Breast epithelium (tissue), 4 donors: ENCODE results near the gene USP10. TPM values are rescaled to one million over a fixed set of nuclear protein-coding genes. Genes with fewer than 3 reads are reported as not detected.

ENCODE experiments used
- DNase-seq, 2 donors: peaks; one replicate each; pipeline ENCODE4 v3.0.0-alpha.2; 2019; ENCODE audit warnings: low spot score in 2 of 2
- H3K27ac ChIP-seq, 2 donors: fragments of 200-600 bp; sonication (generic) in 1 of 2; one replicate each; pipeline ENCODE4 v1.5.1; 2016 to 2019; ENCODE audit warnings: mild to moderate bottlenecking in 1 of 2
- H3K27me3 ChIP-seq, 2 donors: fragments of 200-600 bp; sonication (generic) in 1 of 2; one replicate each; pipeline versions ENCODE4 v1.5.1 to v1.6.0; 2017 to 2019; ENCODE audit warnings: control low read depth in 1 of 2, mild to moderate bottlenecking in 1 of 2
- H3K36me3 ChIP-seq: fragments of 200-600 bp; one replicate; pipeline ENCODE4 v1.5.1; 2019
- H3K4me1 ChIP-seq, 2 donors: fragments of 200-600 bp; sonication (generic); one replicate each; pipeline ENCODE4 v1.5.1; 2016 to 2019; ENCODE audit warnings: control low read depth in 1 of 2
- H3K4me3 ChIP-seq, 3 donors: fragments of 200-600 bp; sonication (generic); 1 replicate in 2 of 3; 2 replicates in 1 of 3; pipeline ENCODE4 v1.5.1; 2016 to 2019; ENCODE audit warnings: mild to moderate bottlenecking in 3 of 3, moderate library complexity in 2 of 3
- H3K9me3 ChIP-seq, 2 donors: fragments of 200-600 bp; sonication (generic) in 1 of 2; one replicate each; pipeline ENCODE4 v1.5.1; 2016 to 2019; ENCODE audit warnings: control low read depth in 1 of 2
- POLR2A ChIP-seq: fragments of 450-650 bp; IDR thresholded peaks from one replicate; pipeline ENCODE4 v1.6.1; 2016; ENCODE audit warnings: antibody characterized with exemption, mild to moderate bottlenecking, moderate library complexity
- POLR2AphosphoS5 ChIP-seq, 3 donors: sonication (generic); formaldehyde crosslinking; IDR thresholded peaks; one replicate each; pipeline ENCODE4 v1.6.1; 2017; ENCODE audit warnings: antibody characterized with exemption in 3 of 3
- intact Hi-C: fragments of 100-400 bp; cut with DNase I; formaldehyde crosslinking; loops from one replicate; pipeline ENCODE4 v1.15.1; 2023; ENCODE audit warnings: low total_unique reads
- total RNA-seq, 3 donors: library from RNA; depleted of rRNA; stranded (reverse); fragments of >200 nt; gene quantifications; one replicate each; pipeline ENCODE4 v1.1.0, GENCODE V29; 2016
- TF ChIP-seq, protein P1 (sequence below), 3 donors: fragments of 450-650 bp; IDR thresholded peaks; one replicate each; pipeline ENCODE4 v1.5.1; 2016 to 2017; ENCODE audit warnings: antibody characterized with exemption in 3 of 3, mild to moderate bottlenecking in 3 of 3, moderate library complexity in 3 of 3

Gene USP10
- total RNA-seq, 3 donors from 2014 or later = 30.4 to 70.8 (median 51.5) TPM

DNA sequence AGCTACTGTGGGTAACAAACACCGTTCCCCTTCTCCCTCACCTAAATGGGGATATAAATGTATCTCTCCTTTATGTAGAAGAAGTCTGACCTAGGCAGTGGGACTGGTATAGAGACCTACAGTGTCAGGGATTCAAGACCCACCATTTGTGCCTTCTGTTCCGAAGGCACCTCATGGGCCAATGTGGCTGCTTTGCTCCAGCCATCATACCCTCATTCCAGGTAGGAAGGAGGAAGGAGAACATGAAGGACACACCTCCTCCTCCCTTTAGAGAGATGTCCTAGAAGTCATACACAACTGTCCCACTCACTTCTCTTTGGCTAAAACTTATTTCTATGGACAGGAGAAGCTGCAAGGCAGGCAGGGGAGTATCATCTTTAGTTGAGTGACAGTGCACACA, 111.7 kb downstream of the USP10 start:
- peak overlapping the region; percentile 20 to 25 for H3K27ac ChIP-seq
- H3K27me3 ChIP-seq = no peaks in the 10 kb centered on the region
- H3K4me1 ChIP-seq = peaks cover 0 to 11% of the 10 kb centered on the region in 2 donors
- H3K4me3 ChIP-seq = no peak overlapping the region
- no peaks in the 10 kb centered on the region for H3K9me3 ChIP-seq
- no peaks in the 10 kb centered on the region for H3K36me3 ChIP-seq
- no peak for TF ChIP-seq POLR2AphosphoS5 (IDR thresholded peaks at IDR 0.05)
- TF ChIP-seq POLR2A = no peak
- TF ChIP-seq, protein P1, sequence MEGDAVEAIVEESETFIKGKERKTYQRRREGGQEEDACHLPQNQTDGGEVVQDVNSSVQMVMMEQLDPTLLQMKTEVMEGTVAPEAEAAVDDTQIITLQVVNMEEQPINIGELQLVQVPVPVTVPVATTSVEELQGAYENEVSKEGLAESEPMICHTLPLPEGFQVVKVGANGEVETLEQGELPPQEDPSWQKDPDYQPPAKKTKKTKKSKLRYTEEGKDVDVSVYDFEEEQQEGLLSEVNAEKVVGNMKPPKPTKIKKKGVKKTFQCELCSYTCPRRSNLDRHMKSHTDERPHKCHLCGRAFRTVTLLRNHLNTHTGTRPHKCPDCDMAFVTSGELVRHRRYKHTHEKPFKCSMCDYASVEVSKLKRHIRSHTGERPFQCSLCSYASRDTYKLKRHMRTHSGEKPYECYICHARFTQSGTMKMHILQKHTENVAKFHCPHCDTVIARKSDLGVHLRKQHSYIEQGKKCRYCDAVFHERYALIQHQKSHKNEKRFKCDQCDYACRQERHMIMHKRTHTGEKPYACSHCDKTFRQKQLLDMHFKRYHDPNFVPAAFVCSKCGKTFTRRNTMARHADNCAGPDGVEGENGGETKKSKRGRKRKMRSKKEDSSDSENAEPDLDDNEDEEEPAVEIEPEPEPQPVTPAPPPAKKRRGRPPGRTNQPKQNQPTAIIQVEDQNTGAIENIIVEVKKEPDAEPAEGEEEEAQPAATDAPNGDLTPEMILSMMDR (IDR thresholded peaks at IDR 0.05) = no peak
- no peak for DNase-seq
- intact Hi-C loops = no loop called here

DNA sequence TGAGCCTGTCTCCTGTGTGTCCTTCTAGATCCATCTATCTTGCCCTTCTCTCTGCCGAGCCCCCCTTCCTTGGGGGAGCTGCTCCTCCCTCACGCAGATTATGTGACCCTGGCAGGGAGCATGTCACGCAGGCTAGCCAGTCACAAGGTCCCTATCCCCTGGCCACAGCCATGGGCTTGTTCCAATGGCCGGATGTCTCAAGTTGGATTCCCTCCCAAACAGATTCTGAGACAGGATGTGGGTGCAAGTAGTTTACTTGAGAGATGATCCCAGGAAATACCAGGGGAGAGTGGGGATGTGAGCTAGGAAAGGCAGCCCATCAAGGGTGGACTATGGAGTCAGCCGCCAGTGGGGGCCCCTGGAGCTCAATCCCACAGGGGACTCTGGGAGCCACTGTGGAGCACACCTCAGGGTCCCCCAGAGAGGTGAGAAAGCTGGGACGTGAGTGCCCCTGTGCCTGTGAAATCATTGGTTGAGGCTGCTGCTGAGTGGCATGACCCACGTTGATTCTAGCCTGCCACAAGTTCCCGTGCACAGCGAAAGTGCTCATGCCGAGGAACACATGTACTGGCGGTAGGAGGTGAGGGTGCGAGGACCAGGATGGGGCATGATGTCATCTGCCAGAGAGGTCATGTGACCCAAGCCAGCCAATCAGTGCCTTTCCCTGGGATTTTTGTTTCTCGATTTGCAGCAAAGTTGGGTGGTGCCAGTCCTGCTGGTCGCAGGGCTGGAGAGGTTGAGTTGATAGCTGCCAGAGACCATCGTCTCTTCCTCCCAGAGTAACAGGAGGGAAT, 113.5 kb downstream of the USP10 start:
- no peak overlapping the region for H3K4me3 ChIP-seq
- no peaks in the 10 kb centered on the region for H3K36me3 ChIP-seq
- TF ChIP-seq, protein P1 (IDR thresholded peaks at IDR 0.05) = no peak
- no peak for TF ChIP-seq POLR2AphosphoS5 (IDR thresholded peaks at IDR 0.05)
- no peak for TF ChIP-seq POLR2A
- intact Hi-C loops = no loop called here
- no peak overlapping the region for H3K27ac ChIP-seq
- no peak for DNase-seq
- no peaks in the 10 kb centered on the region for H3K27me3 ChIP-seq
- H3K4me1 ChIP-seq = peaks cover 0 to 8% of the 10 kb centered on the region in 2 donors
- no peaks in the 10 kb centered on the region for H3K9me3 ChIP-seq

DNA sequence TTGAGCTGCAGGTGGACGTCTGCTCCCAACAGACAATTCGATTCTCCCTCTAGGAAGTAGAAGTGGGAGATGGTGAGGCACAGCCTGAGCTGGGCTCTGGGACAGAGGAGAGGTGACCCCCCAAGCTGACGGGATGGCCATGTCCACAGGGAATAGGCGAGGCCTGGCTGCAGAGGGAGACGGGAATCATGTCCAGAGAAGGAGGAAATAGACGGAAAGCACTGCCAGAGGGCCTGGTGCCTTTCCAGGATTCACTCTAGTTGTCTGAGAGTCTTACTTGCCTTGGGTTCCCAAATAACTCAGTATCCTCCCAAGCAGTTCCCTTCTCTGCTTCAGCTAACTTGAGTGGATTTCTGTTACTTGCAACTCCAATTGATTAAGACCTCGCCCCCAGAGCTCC, 115.7 kb downstream of the USP10 start:
- peaks cover 0 to 3% of the 10 kb centered on the region in 2 donors for H3K4me1 ChIP-seq
- H3K27ac ChIP-seq = no peak overlapping the region
- TF ChIP-seq POLR2AphosphoS5 (IDR thresholded peaks at IDR 0.05) (no peak), POLR2A (no peak)
- TF ChIP-seq, protein P1 (IDR thresholded peaks at IDR 0.05) = no peak

DNA sequence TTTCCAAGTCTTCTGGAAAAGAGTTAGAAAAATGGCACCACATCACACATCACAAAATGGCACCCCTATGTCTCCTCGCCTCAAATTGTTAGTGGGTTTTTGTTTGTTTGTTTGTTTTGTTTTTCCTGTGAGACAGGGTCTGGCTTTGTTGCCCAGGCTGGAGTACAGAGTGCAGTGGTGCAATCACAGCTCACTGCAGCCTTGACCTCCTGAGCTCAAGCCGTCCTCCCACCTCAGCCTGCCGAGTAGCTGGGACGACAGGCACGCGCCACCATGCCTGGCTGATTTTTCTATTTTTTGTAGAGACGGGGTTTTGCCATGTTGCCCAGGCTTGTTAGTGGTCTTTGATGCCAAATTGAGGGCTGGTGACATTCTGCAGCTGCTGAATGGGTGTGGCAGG, 116.2 kb downstream of the USP10 start:
- Histone ChIP-seq H3K27ac (no peak overlapping the region), H3K9me3 (no peaks in the 10 kb centered on the region), H3K4me1 (no peaks in the 10 kb centered on the region), H3K27me3 (no peaks in the 10 kb centered on the region), H3K4me3 (no peak overlapping the region), H3K36me3 (no peaks in the 10 kb centered on the region)
- intact Hi-C loops = no loop called here
- TF ChIP-seq, protein P1 (IDR thresholded peaks at IDR 0.05) = no peak
- no peak for TF ChIP-seq POLR2AphosphoS5 (IDR thresholded peaks at IDR 0.05)
- no peak for TF ChIP-seq POLR2A
- no peak for DNase-seq

More for the DNA sequence above, 115.7 kb downstream of the USP10 start:
- no peaks in the 10 kb centered on the region for H3K36me3 ChIP-seq
- DNase-seq = no peak
- H3K9me3 ChIP-seq = no peaks in the 10 kb centered on the region
- intact Hi-C loops = no loop called here
- no peaks in the 10 kb centered on the region for H3K27me3 ChIP-seq
- H3K4me3 ChIP-seq = no peak overlapping the region

DNA sequence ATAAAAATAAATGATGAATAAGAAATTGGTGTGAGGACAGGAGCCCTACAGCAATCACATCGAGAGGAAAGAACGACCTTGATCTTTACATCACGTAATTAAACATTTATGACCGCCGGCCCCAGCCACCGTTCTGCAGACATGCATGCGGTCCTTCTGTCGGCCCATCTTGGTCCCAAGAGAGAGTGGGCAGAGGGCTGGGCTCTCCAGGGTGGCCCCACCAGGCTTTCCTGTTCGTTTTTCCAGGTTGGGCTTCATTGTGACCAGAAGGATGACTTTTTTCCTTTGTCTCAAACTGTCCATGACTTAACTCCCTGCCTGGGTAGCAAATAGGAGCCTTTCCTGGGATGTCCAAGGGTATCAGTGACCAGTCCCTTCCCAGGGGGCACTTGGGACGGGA, 116.7 kb downstream of the USP10 start:
- H3K36me3 ChIP-seq = no peaks in the 10 kb centered on the region
- intact Hi-C loops = no loop called here
- H3K27me3 ChIP-seq = no peaks in the 10 kb centered on the region
- no peaks in the 10 kb centered on the region for H3K9me3 ChIP-seq
- TF ChIP-seq POLR2AphosphoS5 (IDR thresholded peaks at IDR 0.05) (no peak), POLR2A (no peak)
- TF ChIP-seq, protein P1 (IDR thresholded peaks at IDR 0.05) = no peak
- no peak overlapping the region for H3K27ac ChIP-seq
- no peaks in the 10 kb centered on the region for H3K4me1 ChIP-seq
- H3K4me3 ChIP-seq = no peak overlapping the region
- DNase-seq = no peak
